GM19240 (cell line): ENCODE results near the gene AKAP10.
"Not testable (repeated sequence)": the region's sequence is repeated elsewhere in the genome, so short reads cannot be mapped to it uniquely, and the experiment has no call there.

Experiments
- DNase-seq: peaks from one replicate; pipeline ENCODE4 v3.0.0; 2011; ENCODE audit warnings: low spot score; ENCODE audit not compliant: insufficient read length

AKAP10 gene

GRCh38 chr17:19933628-19934027 is 44.0 kb downstream of the AKAP10 start:
- DNase-seq, result no peak

- DNase-seq, result no peak
These were observed 44.4 kb downstream of the AKAP10 start for GRCh38 chr17:19933221-19933620.

GRCh38 chr17:19928299-19928698 is 49.3 kb downstream of the AKAP10 start:
- no peak for DNase-seq

GRCh38 chr17:19915245-19915978 is 62.2 kb downstream of the AKAP10 start:
- DNase-seq, result no peak

- no peak for DNase-seq
These were observed 66.6 kb downstream of the AKAP10 start for GRCh38 chr17:19911033-19911432.

GRCh38 chr17:19909139-19909538 is 68.5 kb downstream of the AKAP10 start:
- DNase-seq, result no peak

GRCh38 chr17:19905502-19905901 is 72.1 kb downstream of the AKAP10 start:
- no peak for DNase-seq

GRCh38 chr17:19904924-19905323 is 72.7 kb downstream of the AKAP10 start:
- no peak for DNase-seq

GRCh38 chr17:19904412-19904811 is 73.2 kb downstream of the AKAP10 start:
- no peak for DNase-seq

GRCh38 chr17:19900809-19901208 is 76.8 kb downstream of the AKAP10 start:
- DNase-seq, result no peak

- no peak for DNase-seq
These were observed 79.7 kb downstream of the AKAP10 start for GRCh38 chr17:19897903-19898302.

GRCh38 chr17:19897090-19897837 is 80.4 kb downstream of the AKAP10 start:
- no peak for DNase-seq

GRCh38 chr17:19896679-19897078 is 80.9 kb downstream of the AKAP10 start:
- no peak for DNase-seq

GRCh38 chr17:19890554-19890953 is 87.1 kb downstream of the AKAP10 start:
- DNase-seq, result not testable (repeated sequence)

- not testable (repeated sequence) for DNase-seq
These were observed 87.6 kb downstream of the AKAP10 start for GRCh38 chr17:19890001-19890400.

GRCh38 chr17:19886116-19886515 is 91.5 kb downstream of the AKAP10 start:
- DNase-seq, result no peak

- no peak for DNase-seq
These were observed 94.0 kb downstream of the AKAP10 start for GRCh38 chr17:19883537-19884215.

- DNase-seq, result no peak
These were observed 97.2 kb downstream of the AKAP10 start for GRCh38 chr17:19880393-19880792.

- no peak for DNase-seq
These were observed 100.2 kb downstream of the AKAP10 start for GRCh38 chr17:19877364-19877945.

GRCh38 chr17:19876529-19877161 is 101.0 kb downstream of the AKAP10 start:
- DNase-seq, result no peak

- DNase-seq, result no peak
These were observed 103.4 kb downstream of the AKAP10 start for GRCh38 chr17:19874256-19874655.
